GM12878 (cell line): Measurements from ENCODE around the gene CENPX. TPM values are rescaled to one million over a fixed set of nuclear protein-coding genes. Genes with fewer than 3 reads are reported as not detected.

ENCODE experiments used
- CEBPZ ChIP-seq: fragments of 150-350 bp; IDR thresholded peaks from 2 replicates; pipeline ENCODE4 v1.6.1; 2016; ENCODE audit warnings: low read depth, low read length
- CREB1 ChIP-seq: IDR thresholded peaks from 2 replicates; pipeline ENCODE4 v1.6.1; 2012; ENCODE audit warnings: low read depth, mild to moderate bottlenecking, inconsistent platforms
- IRF3 ChIP-seq: fragments of 450-650 bp; IDR thresholded peaks from 2 replicates; pipeline ENCODE4 v1.6.1; 2014; ENCODE audit warnings: mild to moderate bottlenecking
- NRF1 ChIP-seq: conservative IDR thresholded peaks from 2 replicates; pipeline ENCODE4 v1.6.1; 2011; ENCODE audit warnings: mild to moderate bottlenecking, low read depth, low read length, improper control_type of control experiment
- SIX5 ChIP-seq: IDR thresholded peaks from 2 replicates; pipeline ENCODE4 v1.6.1; 2011; ENCODE audit warnings: mild to moderate bottlenecking, low read depth, low read length, moderate library complexity; ENCODE audit not compliant: severe bottlenecking
- SMAD1 ChIP-seq: fragments of 450-650 bp; IDR thresholded peaks from 2 replicates; pipeline ENCODE4 v1.6.1; 2018; ENCODE audit warnings: mild to moderate bottlenecking, low read depth; ENCODE audit not compliant: partially characterized antibody
- polyA plus RNA-seq, 11 experiments: library from polyadenylated mRNA; depleted of rRNA in 4 of 11; unstranded in 6 of 11; stranded (reverse) in 5 of 11; fragments of >200 nt; fragmentation: Nextera tagmentation in 4 of 11; fragmentation: Illumina TruSeq in 1 of 11; extraction: Ambion mirVana in 4 of 11; extraction: Trizol in 1 of 11; gene quantifications; 1 replicate in 1 of 11; 2 replicates in 10 of 11; pipeline versions ENCODE4 v1.2.1 to v1.2.3, GENCODE V29; 2011 to 2016; ENCODE audit warnings: inconsistent platforms in 2 of 11, missing spikeins in 2 of 11, low read depth in 1 of 11
- total RNA-seq, 4 experiments: library from RNA; depleted of rRNA in 3 of 4; stranded (reverse); fragments of >200 nt in 3 of 4; fragmentation: Illumina TruSeq in 1 of 4; extraction: Trizol in 1 of 4; gene quantifications; 2 replicates each; pipeline versions ENCODE4 v1.2.1 to v1.2.3, GENCODE V29; 2013 to 2021
- TF ChIP-seq, protein P1 (sequence below): fragments of 450-650 bp; IDR thresholded peaks from 2 replicates; pipeline ENCODE4 v1.6.1; 2017; ENCODE audit warnings: borderline replicate concordance
- TF ChIP-seq, protein P2 (sequence below): IDR thresholded peaks from 2 replicates; pipeline ENCODE4 v1.6.1; 2012; ENCODE audit warnings: low read depth, low read length, improper control_type of control experiment
- TF ChIP-seq, protein P3 (sequence below): fragments of 450-650 bp; IDR thresholded peaks from 2 replicates; pipeline ENCODE4 v1.6.1; 2016; ENCODE audit warnings: mild to moderate bottlenecking, moderate library complexity, borderline replicate concordance
- TF ChIP-seq, protein P4 (sequence below): fragments of 450-650 bp; formaldehyde crosslinking; IDR thresholded peaks from 2 replicates; pipeline ENCODE4 v1.4.0; 2022; ENCODE audit warnings: mild to moderate bottlenecking, moderate library complexity
- TF ChIP-seq, protein P5 (sequence below), 3 experiments: IDR thresholded peaks in 2 of 3; conservative IDR thresholded peaks in 1 of 3; 2 replicates each; pipeline ENCODE4 v1.5.1; 2011; ENCODE audit warnings: low read depth in 3 of 3, low read length in 3 of 3, mild to moderate bottlenecking in 3 of 3, control low read depth in 2 of 3, moderate library complexity in 2 of 3, inconsistent platforms in 1 of 3, mixed read lengths in 1 of 3; ENCODE audit not compliant: control insufficient read depth in 2 of 3, insufficient read depth in 1 of 3; ENCODE audit errors: extremely low read depth in 1 of 3

CENPX gene
- total and polyA plus RNA-seq, 10 of the 15 experiments (the other 5 are each of a cell fraction or from before 2014, with no cell fraction given): 11.7 to 182 (median 71.9) TPM

DNA sequence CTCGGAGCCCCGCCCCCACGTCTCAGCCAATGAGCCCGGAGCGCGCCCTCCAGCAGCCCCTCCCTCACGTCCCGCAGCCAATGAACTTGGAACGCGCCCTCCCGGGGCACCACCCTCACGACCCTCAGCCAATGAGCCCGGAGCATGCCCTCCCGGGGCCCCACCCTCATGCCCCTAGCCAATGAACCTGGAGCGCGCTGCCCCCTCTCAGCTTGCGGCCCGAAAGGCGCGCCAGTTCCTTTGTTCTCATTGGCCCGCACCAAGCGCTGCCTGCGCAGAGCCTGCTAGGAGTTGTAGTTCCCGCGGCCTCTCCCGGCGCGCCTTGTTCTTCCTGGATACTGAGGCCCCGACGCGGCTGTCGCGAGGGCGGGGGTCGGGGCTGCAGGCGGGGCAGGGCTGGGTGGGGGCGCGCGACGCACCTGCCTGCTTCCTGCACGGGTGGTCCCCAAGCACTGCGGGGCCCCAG is 336 bp upstream of the CENPX start, which contains the start of gene LRRC45 (continued):
- TF ChIP-seq, protein P1, sequence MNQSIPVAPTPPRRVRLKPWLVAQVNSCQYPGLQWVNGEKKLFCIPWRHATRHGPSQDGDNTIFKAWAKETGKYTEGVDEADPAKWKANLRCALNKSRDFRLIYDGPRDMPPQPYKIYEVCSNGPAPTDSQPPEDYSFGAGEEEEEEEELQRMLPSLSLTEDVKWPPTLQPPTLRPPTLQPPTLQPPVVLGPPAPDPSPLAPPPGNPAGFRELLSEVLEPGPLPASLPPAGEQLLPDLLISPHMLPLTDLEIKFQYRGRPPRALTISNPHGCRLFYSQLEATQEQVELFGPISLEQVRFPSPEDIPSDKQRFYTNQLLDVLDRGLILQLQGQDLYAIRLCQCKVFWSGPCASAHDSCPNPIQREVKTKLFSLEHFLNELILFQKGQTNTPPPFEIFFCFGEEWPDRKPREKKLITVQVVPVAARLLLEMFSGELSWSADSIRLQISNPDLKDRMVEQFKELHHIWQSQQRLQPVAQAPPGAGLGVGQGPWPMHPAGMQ: no peak
- TF ChIP-seq CEBPZ (peak; percentile 75), IRF3 (peak; percentile 95), SIX5 (peak; percentile 84), NRF1 (0 out of 2 replicates have a peak, but pooled peaks have one; percentile 22), CREB1 (peak; percentile 84), SMAD1 (no peak)
- TF ChIP-seq, protein P2, sequence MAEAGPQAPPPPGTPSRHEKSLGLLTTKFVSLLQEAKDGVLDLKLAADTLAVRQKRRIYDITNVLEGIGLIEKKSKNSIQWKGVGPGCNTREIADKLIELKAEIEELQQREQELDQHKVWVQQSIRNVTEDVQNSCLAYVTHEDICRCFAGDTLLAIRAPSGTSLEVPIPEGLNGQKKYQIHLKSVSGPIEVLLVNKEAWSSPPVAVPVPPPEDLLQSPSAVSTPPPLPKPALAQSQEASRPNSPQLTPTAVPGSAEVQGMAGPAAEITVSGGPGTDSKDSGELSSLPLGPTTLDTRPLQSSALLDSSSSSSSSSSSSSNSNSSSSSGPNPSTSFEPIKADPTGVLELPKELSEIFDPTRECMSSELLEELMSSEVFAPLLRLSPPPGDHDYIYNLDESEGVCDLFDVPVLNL: peak; percentile 64
- TF ChIP-seq, protein P3, sequence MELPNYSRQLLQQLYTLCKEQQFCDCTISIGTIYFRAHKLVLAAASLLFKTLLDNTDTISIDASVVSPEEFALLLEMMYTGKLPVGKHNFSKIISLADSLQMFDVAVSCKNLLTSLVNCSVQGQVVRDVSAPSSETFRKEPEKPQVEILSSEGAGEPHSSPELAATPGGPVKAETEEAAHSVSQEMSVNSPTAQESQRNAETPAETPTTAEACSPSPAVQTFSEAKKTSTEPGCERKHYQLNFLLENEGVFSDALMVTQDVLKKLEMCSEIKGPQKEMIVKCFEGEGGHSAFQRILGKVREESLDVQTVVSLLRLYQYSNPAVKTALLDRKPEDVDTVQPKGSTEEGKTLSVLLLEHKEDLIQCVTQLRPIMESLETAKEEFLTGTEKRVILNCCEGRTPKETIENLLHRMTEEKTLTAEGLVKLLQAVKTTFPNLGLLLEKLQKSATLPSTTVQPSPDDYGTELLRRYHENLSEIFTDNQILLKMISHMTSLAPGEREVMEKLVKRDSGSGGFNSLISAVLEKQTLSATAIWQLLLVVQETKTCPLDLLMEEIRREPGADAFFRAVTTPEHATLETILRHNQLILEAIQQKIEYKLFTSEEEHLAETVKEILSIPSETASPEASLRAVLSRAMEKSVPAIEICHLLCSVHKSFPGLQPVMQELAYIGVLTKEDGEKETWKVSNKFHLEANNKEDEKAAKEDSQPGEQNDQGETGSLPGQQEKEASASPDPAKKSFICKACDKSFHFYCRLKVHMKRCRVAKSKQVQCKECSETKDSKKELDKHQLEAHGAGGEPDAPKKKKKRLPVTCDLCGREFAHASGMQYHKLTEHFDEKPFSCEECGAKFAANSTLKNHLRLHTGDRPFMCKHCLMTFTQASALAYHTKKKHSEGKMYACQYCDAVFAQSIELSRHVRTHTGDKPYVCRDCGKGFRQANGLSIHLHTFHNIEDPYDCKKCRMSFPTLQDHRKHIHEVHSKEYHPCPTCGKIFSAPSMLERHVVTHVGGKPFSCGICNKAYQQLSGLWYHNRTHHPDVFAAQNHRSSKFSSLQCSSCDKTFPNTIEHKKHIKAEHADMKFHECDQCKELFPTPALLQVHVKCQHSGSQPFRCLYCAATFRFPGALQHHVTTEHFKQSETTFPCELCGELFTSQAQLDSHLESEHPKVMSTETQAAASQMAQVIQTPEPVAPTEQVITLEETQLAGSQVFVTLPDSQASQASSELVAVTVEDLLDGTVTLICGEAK: no peak; the same call in 1 of the 2 replicates
- TF ChIP-seq, protein P4, sequence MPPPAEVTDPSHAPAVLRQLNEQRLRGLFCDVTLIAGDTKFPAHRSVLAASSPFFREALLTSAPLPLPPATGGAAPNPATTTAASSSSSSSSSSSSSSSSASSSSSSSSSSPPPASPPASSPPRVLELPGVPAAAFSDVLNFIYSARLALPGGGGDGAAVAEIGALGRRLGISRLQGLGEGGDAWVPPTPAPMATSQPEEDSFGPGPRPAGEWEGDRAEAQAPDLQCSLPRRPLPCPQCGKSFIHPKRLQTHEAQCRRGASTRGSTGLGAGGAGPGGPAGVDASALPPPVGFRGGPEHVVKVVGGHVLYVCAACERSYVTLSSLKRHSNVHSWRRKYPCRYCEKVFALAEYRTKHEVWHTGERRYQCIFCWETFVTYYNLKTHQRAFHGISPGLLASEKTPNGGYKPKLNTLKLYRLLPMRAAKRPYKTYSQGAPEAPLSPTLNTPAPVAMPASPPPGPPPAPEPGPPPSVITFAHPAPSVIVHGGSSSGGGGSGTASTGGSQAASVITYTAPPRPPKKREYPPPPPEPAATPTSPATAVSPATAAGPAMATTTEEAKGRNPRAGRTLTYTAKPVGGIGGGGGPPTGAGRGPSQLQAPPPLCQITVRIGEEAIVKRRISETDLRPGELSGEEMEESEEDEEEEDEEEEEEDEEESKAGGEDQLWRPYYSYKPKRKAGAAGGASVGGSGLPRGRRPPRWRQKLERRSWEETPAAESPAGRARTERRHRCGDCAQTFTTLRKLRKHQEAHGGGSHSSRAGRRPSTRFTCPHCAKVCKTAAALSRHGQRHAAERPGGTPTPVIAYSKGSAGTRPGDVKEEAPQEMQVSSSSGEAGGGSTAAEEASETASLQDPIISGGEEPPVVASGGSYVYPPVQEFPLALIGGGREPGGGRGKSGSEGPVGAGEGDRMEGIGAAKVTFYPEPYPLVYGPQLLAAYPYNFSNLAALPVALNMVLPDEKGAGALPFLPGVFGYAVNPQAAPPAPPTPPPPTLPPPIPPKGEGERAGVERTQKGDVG: no peak
- TF ChIP-seq, protein P5, sequence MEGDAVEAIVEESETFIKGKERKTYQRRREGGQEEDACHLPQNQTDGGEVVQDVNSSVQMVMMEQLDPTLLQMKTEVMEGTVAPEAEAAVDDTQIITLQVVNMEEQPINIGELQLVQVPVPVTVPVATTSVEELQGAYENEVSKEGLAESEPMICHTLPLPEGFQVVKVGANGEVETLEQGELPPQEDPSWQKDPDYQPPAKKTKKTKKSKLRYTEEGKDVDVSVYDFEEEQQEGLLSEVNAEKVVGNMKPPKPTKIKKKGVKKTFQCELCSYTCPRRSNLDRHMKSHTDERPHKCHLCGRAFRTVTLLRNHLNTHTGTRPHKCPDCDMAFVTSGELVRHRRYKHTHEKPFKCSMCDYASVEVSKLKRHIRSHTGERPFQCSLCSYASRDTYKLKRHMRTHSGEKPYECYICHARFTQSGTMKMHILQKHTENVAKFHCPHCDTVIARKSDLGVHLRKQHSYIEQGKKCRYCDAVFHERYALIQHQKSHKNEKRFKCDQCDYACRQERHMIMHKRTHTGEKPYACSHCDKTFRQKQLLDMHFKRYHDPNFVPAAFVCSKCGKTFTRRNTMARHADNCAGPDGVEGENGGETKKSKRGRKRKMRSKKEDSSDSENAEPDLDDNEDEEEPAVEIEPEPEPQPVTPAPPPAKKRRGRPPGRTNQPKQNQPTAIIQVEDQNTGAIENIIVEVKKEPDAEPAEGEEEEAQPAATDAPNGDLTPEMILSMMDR (IDR thresholded peaks at IDR 0.05 in 2 of 3, conservative IDR thresholded peaks at IDR 0.05 in 1 of 3; ENCODE audit: control insufficient read depth in 2 of 3, extremely low read depth in 1 of 3, insufficient read depth in 1 of 3, low read depth in 3 of 3, low read length in 3 of 3): no peak
